Panc1 (cell line): Measurements from ENCODE around the gene DPEP2. TPM values are rescaled to one million over a fixed set of nuclear protein-coding genes. Genes with fewer than 3 reads are reported as not detected.

Experiments used
- ATAC-seq: fragments of 200-7000 bp; cut with Tn5 transposase; 2 replicates; pipeline ENCODE4 v1.9.1; 2020; ENCODE audit warnings: mild to moderate bottlenecking, moderate library complexity
- BruUV-seq: library from RNA; stranded (reverse); fragments of 400-500 nt; replicated peaks from 2 replicates; lab custom pipeline; 2021; lab: Mats Ljungman, UMichigan
- CTCF ChIA-PET: fragments of 300-600 bp; sonication (Branson Sonifier 250); formaldehyde crosslinking; loops from one replicate; lab custom pipeline; 2022; ENCODE audit warnings: antibody characterized with exemption; lab: Charles Lee
- POLR2A ChIA-PET: fragments of 300-600 bp; sonication (Branson Sonifier 250); formaldehyde crosslinking; loops from one replicate; lab custom pipeline; 2022; ENCODE audit warnings: antibody characterized with exemption; lab: Charles Lee
- DNase-seq: peaks from one replicate; pipeline ENCODE4 v3.0.0-alpha.2; 2010; ENCODE audit warnings: low read depth, low spot score
- H3K27ac ChIP-seq: 2 replicates; pipeline ENCODE4 v1.5.1; 2011; ENCODE audit warnings: mild to moderate bottlenecking, low read length, inconsistent platforms
- H3K27me3 ChIP-seq: fragments of 200-500 bp; sonication (Bioruptor generic); 2 replicates; pipeline ENCODE4 v1.6.0; 2014; ENCODE audit warnings: low read length, inconsistent platforms; ENCODE audit not compliant: control insufficient read depth, insufficient read depth
- H3K36me3 ChIP-seq: fragments of 200-500 bp; sonication (Bioruptor generic); 2 replicates; pipeline ENCODE4 v1.5.1; 2014; ENCODE audit warnings: inconsistent platforms, mild to moderate bottlenecking, low read length, moderate library complexity; ENCODE audit not compliant: control insufficient read depth, insufficient read depth
- H3K4me1 ChIP-seq: 2 replicates; pipeline ENCODE4 v1.5.1; 2011; ENCODE audit warnings: inconsistent platforms, mild to moderate bottlenecking, low read length, moderate library complexity; ENCODE audit not compliant: control insufficient read depth, insufficient read depth
- H3K4me3 ChIP-seq, 2 experiments: 2 replicates each; pipeline ENCODE4 v1.5.1; 2011 to 2012; ENCODE audit warnings: low read depth in 2 of 2, low read length in 2 of 2, mild to moderate bottlenecking in 2 of 2, inconsistent platforms in 1 of 2, moderate library complexity in 1 of 2
- H3K9me3 ChIP-seq: fragments of 200-500 bp; sonication (Bioruptor generic); 2 replicates; pipeline ENCODE4 v1.5.1; 2014; ENCODE audit warnings: low read depth, mild to moderate bottlenecking, inconsistent platforms, low read length, moderate library complexity; ENCODE audit not compliant: control insufficient read depth, insufficient read depth
- POLR2AphosphoS5 ChIP-seq: IDR thresholded peaks from 2 replicates; pipeline ENCODE4 v1.6.1; 2012; ENCODE audit warnings: mild to moderate bottlenecking, low read depth, low read length, moderate library complexity
- SIN3A ChIP-seq: IDR thresholded peaks from 2 replicates; pipeline ENCODE4 v1.6.1; 2012; ENCODE audit warnings: low read depth, mild to moderate bottlenecking, low read length, moderate library complexity, borderline replicate concordance; ENCODE audit not compliant: insufficient read depth
- TCF7L2 ChIP-seq: IDR thresholded peaks from 2 replicates; pipeline ENCODE4 v1.6.1; 2011; ENCODE audit warnings: mild to moderate bottlenecking, low read depth, low read length, inconsistent platforms
- in situ Hi-C: cut with HindIII; loops from 2 replicates; pipeline ENCODE4 v1.10.0; 2016; ENCODE audit warnings: low sequenced_read_pairs, low pct_unique_long_range_greater_than_20kb
- intact Hi-C: fragments of 100-400 bp; cut with micrococcal nuclease; formaldehyde crosslinking; loops from one replicate; pipeline ENCODE4 v1.10.0; 2022; ENCODE audit not compliant: unreplicated experiment
- total RNA-seq: library from RNA; stranded (reverse); gene quantifications from one replicate; pipeline ENCODE4 v1.2.1, GENCODE V29; 2021; ENCODE audit not compliant: unreplicated experiment
- TF ChIP-seq, protein P1 (sequence below): fragments of 450-650 bp; IDR thresholded peaks from 2 replicates; pipeline ENCODE4 v1.5.1; 2017; ENCODE audit warnings: mild to moderate bottlenecking
- TF ChIP-seq, protein P2 (sequence below), 2 experiments: IDR thresholded peaks; 2 replicates each; pipeline ENCODE4 v1.6.1; 2011 to 2012; ENCODE audit warnings: low read depth in 2 of 2, control low read depth in 1 of 2, low read length in 1 of 2, mild to moderate bottlenecking in 1 of 2, moderate library complexity in 1 of 2; ENCODE audit not compliant: insufficient read depth in 1 of 2

The DPEP2 gene
- total RNA-seq, 1 experiment from 2014 or later, result not detected

DNA sequence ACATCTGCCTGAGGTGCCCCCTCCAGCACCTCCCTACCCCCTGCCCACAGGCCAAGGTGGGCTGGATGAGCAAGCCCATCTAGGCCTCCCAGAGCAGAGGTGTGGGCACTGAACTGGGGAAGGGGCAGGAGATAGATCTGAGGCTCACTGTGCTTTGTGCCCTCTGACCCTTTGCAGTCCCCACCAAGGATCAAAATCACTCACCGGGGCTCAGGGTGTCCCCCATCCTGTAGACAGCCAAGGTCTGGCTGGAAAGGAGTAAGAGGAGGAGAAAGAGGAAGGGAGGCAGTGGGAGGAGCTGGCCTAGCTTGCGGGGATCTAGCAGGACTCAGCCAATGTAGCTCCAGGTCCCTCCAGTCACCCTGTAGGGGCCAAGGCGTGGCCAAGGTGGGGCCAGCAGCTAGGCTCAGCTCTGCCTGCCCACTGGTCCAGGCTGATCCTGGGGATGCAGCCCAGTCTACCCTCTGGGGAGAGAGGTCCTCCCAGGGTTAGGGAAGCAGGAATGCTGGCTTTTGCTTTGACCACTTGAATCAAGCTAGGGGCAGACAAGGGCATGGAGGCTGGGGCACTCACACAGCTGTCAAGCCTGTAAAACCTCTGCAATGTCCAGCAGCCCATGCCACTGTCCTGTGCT, 32.6 kb downstream of the DPEP2 start:
- DNase-seq, result no peak

DNA sequence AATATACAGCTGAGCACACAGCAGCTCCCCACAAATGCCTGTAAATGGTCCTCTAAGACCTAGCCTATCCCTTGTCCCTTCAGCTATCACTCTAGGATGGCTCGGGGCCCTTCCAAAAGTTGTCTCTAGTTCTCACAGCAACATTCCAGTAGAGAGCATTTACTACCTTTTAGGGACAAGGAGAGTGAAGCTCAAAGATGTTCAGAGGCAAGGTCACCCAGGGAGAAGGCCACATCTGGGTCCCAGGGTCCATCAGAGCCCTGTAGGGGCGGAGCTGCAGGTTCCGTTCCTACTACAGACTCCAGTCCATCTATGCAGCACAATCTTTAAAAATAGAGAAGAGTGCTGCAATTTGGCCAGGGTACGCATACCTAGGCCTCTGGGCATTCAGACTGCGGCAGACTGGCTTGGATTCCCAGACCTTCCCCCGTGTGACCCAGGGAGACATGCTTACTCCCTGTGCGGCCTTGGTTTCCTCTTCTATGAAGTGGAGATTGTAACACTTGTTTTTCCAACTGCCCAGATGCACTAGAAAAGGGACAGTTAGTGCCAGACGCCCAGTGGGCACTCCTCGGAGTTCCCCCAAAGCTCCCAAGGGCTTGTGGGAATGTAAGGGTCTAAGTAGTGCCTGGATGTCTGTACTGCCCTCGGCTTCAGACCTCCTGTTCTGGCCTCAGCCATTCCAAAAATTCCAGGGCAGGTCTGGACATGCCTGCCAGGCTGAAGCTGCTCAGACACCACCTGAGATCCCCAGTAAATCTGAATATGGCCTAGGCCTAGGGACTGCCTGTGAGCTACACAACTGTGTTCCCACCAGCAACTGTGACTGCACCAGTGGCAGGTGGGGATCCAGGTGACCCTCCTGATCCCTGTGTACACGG, 33.4 kb downstream of the DPEP2 start:
- Histone ChIP-seq H3K27ac (no peak overlapping the region), H3K27me3 (no peaks in the 10 kb centered on the region), H3K4me1 (peaks cover 15% of the 10 kb centered on the region), H3K36me3 (no peaks in the 10 kb centered on the region), H3K4me3 (no peak overlapping the region), H3K9me3 (no peaks in the 10 kb centered on the region)
- intact Hi-C loops, result no loop called here
- TF ChIP-seq POLR2AphosphoS5 (no peak), TCF7L2 (no peak), SIN3A (no peak)
- TF ChIP-seq, protein P1, sequence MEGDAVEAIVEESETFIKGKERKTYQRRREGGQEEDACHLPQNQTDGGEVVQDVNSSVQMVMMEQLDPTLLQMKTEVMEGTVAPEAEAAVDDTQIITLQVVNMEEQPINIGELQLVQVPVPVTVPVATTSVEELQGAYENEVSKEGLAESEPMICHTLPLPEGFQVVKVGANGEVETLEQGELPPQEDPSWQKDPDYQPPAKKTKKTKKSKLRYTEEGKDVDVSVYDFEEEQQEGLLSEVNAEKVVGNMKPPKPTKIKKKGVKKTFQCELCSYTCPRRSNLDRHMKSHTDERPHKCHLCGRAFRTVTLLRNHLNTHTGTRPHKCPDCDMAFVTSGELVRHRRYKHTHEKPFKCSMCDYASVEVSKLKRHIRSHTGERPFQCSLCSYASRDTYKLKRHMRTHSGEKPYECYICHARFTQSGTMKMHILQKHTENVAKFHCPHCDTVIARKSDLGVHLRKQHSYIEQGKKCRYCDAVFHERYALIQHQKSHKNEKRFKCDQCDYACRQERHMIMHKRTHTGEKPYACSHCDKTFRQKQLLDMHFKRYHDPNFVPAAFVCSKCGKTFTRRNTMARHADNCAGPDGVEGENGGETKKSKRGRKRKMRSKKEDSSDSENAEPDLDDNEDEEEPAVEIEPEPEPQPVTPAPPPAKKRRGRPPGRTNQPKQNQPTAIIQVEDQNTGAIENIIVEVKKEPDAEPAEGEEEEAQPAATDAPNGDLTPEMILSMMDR, result no peak
- TF ChIP-seq, protein P2, sequence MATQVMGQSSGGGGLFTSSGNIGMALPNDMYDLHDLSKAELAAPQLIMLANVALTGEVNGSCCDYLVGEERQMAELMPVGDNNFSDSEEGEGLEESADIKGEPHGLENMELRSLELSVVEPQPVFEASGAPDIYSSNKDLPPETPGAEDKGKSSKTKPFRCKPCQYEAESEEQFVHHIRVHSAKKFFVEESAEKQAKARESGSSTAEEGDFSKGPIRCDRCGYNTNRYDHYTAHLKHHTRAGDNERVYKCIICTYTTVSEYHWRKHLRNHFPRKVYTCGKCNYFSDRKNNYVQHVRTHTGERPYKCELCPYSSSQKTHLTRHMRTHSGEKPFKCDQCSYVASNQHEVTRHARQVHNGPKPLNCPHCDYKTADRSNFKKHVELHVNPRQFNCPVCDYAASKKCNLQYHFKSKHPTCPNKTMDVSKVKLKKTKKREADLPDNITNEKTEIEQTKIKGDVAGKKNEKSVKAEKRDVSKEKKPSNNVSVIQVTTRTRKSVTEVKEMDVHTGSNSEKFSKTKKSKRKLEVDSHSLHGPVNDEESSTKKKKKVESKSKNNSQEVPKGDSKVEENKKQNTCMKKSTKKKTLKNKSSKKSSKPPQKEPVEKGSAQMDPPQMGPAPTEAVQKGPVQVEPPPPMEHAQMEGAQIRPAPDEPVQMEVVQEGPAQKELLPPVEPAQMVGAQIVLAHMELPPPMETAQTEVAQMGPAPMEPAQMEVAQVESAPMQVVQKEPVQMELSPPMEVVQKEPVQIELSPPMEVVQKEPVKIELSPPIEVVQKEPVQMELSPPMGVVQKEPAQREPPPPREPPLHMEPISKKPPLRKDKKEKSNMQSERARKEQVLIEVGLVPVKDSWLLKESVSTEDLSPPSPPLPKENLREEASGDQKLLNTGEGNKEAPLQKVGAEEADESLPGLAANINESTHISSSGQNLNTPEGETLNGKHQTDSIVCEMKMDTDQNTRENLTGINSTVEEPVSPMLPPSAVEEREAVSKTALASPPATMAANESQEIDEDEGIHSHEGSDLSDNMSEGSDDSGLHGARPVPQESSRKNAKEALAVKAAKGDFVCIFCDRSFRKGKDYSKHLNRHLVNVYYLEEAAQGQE (IDR thresholded peaks at IDR 0.05; ENCODE audit: insufficient read depth in 1 of 2, low read depth in 2 of 2, low read length in 1 of 2), result no peak
- in situ Hi-C loops, result no loop called here
- ChIA-PET CTCF (interaction anchor here (0.6 kb wide), 1 partner anchor 284 kb away, joined by 5 read pairs; no protein-coding TSS in a partner anchor), POLR2A (interaction anchor here (0.6 kb wide), 1 partner anchor 309 kb away, joined by 19 read pairs; no protein-coding TSS in a partner anchor)
- DNase-seq (no peak), ATAC-seq (no peak)
- BruUV-seq, result no TSS peak

More for the DNA sequence above, 32.6 kb downstream of the DPEP2 start:
- no peak for ATAC-seq
- POLR2A ChIA-PET, result interaction anchor here (0.6 kb wide), 1 partner anchor 308 kb away, joined by 19 read pairs; no protein-coding TSS in a partner anchor
- H3K27me3 ChIP-seq, result no peaks in the 10 kb centered on the region
- peak overlapping the region; percentile 88; the same call in 1 of the 2 replicates for H3K27ac ChIP-seq
- no peaks in the 10 kb centered on the region for H3K9me3 ChIP-seq
- H3K4me1 ChIP-seq, result peaks cover 15% of the 10 kb centered on the region
- H3K4me3 ChIP-seq, result peak overlapping the region; percentile 69 to 85
- no peaks in the 10 kb centered on the region for H3K36me3 ChIP-seq
- intact Hi-C loops, result no loop called here
- TF ChIP-seq TCF7L2 (no peak), POLR2AphosphoS5 (no peak), SIN3A (no peak)
- TF ChIP-seq, protein P1, result no peak
- TF ChIP-seq, protein P2 (IDR thresholded peaks at IDR 0.05; ENCODE audit: insufficient read depth in 1 of 2, low read depth in 2 of 2, low read length in 1 of 2), result no peak
- CTCF ChIA-PET, result no interaction called here
- in situ Hi-C loops, result no loop called here
- BruUV-seq, result no TSS peak
